ENCODE data around the gene PRKCZ.

DNA sequence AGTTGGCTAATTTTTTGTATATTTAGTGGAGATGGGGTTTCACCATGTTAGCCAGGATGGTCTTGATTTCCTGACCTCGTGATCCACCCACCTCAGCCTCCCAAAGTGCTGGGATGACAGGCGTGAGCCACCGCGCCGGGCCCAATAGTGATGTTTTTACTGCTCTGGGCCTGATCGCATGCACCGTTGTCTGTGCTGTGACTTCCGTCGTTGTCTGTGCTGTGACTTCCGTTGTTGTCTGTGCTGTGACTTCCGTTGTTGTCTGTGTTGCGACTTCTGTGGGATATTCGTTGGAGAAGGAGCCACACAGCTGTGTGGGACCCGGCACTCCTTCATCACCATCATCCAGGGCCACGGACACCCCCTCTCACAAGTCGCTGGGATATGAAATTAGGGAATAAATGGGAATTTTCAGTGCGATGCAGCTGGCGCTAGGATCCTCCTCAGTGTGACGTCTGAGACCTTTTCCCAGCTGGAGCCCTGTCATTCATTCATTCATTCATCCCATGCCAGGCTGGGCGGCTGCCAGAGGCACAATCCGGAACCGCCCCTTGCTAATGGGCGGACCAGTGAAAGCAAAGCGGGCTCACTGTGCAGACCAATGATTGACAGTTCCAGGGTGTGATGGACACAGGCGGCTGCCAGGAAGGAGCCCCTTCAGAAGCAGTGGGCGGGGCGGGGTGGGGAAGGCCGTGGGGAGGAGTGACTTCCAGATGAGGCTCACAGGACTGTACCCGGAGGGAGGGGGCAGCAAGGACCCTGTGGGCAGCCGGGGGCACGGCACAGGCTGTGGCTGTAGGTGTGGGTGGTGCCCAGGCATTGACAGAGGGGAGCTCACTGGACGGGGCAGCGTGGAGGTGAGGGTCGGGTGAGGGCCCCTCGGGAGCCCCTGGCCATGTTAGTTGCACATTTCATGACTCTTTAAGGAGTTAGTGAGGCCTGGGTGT lies 48.9 kb downstream of the PRKCZ start:
- TF ChIP-seq, protein P1, sequence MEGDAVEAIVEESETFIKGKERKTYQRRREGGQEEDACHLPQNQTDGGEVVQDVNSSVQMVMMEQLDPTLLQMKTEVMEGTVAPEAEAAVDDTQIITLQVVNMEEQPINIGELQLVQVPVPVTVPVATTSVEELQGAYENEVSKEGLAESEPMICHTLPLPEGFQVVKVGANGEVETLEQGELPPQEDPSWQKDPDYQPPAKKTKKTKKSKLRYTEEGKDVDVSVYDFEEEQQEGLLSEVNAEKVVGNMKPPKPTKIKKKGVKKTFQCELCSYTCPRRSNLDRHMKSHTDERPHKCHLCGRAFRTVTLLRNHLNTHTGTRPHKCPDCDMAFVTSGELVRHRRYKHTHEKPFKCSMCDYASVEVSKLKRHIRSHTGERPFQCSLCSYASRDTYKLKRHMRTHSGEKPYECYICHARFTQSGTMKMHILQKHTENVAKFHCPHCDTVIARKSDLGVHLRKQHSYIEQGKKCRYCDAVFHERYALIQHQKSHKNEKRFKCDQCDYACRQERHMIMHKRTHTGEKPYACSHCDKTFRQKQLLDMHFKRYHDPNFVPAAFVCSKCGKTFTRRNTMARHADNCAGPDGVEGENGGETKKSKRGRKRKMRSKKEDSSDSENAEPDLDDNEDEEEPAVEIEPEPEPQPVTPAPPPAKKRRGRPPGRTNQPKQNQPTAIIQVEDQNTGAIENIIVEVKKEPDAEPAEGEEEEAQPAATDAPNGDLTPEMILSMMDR (conservative IDR thresholded peaks at IDR 0.05; ENCODE audit: low read length): no peak
- no peak for TF ChIP-seq EZH2phosphoT487 (IDR thresholded peaks at IDR 0.05; ENCODE audit: borderline replicate concordance, low read depth, low read length)
